ENCODE measurements around the gene PRSS38. TPM values are rescaled to one million over a fixed set of nuclear protein-coding genes. Genes with fewer than 3 reads are reported as not detected.

The PRSS38 gene
- total RNA-seq, 1 experiment from 2014 or later = not detected

Other genes starting within 250 kb of the PRSS38 start
- 46.1 and 49.6 TPM in 2 replicates for gene JMJD4, start 80.4 kb upstream of the PRSS38 start, total RNA-seq (2014; rRNA removed; shearing (Covaris generic))
- gene SNAP47, start 80.2 kb upstream of the PRSS38 start, total RNA-seq (2014; rRNA removed; shearing (Covaris generic)) = 56.8 and 57.1 TPM in 2 replicates
- not detected in 2 replicates for gene WNT9A, start 132.3 kb downstream of the PRSS38 start, total RNA-seq (2014; rRNA removed; shearing (Covaris generic))
- gene WNT3A, start 191.3 kb downstream of the PRSS38 start, total RNA-seq (2014; rRNA removed; shearing (Covaris generic)) = not detected in 2 replicates

Data from HT-29 (cell line).